GM12878 (cell line): ENCODE results near the gene BTK. TPM values are rescaled to one million over a fixed set of nuclear protein-coding genes. Genes with fewer than 3 reads are reported as not detected.

Experiments
- CBFB ChIP-seq: IDR thresholded peaks from 2 replicates; pipeline ENCODE4 v1.6.1; 2016; ENCODE audit warnings: antibody characterized with exemption, low read depth
- CHD2 ChIP-seq: IDR thresholded peaks from 2 replicates; pipeline ENCODE4 v1.6.1; 2011; ENCODE audit warnings: low read depth, low read length, improper control_type of control experiment, borderline replicate concordance
- CHD4 ChIP-seq: fragments of 200-600 bp; sonication (generic); IDR thresholded peaks from 2 replicates; pipeline ENCODE4 v1.6.1; 2016; ENCODE audit warnings: mild to moderate bottlenecking
- EED ChIP-seq: sonication (generic); IDR thresholded peaks from 2 replicates; pipeline ENCODE4 v1.6.1; 2016; ENCODE audit warnings: antibody characterized with exemption, low read depth
- FOXM1 ChIP-seq: IDR thresholded peaks from 2 replicates; pipeline ENCODE4 v1.6.1; 2012; ENCODE audit warnings: low read depth, mild to moderate bottlenecking, inconsistent platforms, low read length, moderate library complexity
- IKZF2 ChIP-seq, 2 experiments: fragments of 450-650 bp; IDR thresholded peaks; 2 replicates each; pipeline ENCODE4 v1.6.1; 2017; ENCODE audit warnings: mild to moderate bottlenecking in 2 of 2, moderate library complexity in 2 of 2
- MYC ChIP-seq: IDR thresholded peaks from 2 replicates; pipeline ENCODE4 v1.6.1; 2011; ENCODE audit warnings: mild to moderate bottlenecking, low read length, moderate library complexity, inconsistent platforms; ENCODE audit not compliant: insufficient read depth, insufficient replicate concordance, insufficient read length, severe bottlenecking
- NFIC ChIP-seq: IDR thresholded peaks from 2 replicates; pipeline ENCODE4 v1.6.1; 2012; ENCODE audit warnings: low read depth, mild to moderate bottlenecking, inconsistent platforms, low read length, moderate library complexity
- NFYB ChIP-seq: IDR thresholded peaks from 2 replicates; pipeline ENCODE4 v1.6.1; 2011; ENCODE audit warnings: low read depth, mild to moderate bottlenecking, low read length, improper control_type of control experiment, moderate library complexity; ENCODE audit not compliant: insufficient read depth
- NRF1 ChIP-seq: conservative IDR thresholded peaks from 2 replicates; pipeline ENCODE4 v1.6.1; 2011; ENCODE audit warnings: mild to moderate bottlenecking, low read depth, low read length, improper control_type of control experiment
- POLR2AphosphoS5 ChIP-seq: IDR thresholded peaks from 2 replicates; pipeline ENCODE4 v1.6.1; 2011; ENCODE audit warnings: mild to moderate bottlenecking, low read length, inconsistent platforms
- RAD21 ChIP-seq: IDR thresholded peaks from 2 replicates; pipeline ENCODE4 v1.6.1; 2011; ENCODE audit warnings: mild to moderate bottlenecking, low read depth, low read length, moderate library complexity; ENCODE audit not compliant: insufficient read depth
- STAT1 ChIP-seq: fragments of 450-650 bp; conservative IDR thresholded peaks from 2 replicates; pipeline ENCODE4 v1.6.1; 2014; ENCODE audit warnings: antibody characterized with exemption, mild to moderate bottlenecking
- TARDBP ChIP-seq: IDR thresholded peaks from 2 replicates; pipeline ENCODE4 v1.6.1; 2016; ENCODE audit warnings: borderline replicate concordance
- TCF7 ChIP-seq: IDR thresholded peaks from 2 replicates; pipeline ENCODE4 v1.6.1; 2014; ENCODE audit warnings: antibody characterized with exemption, borderline replicate concordance
- ZZZ3 ChIP-seq: IDR thresholded peaks from 2 replicates; pipeline ENCODE4 v1.6.1; 2011; ENCODE audit warnings: low read depth; ENCODE audit not compliant: control insufficient read depth, insufficient read length
- polyA plus RNA-seq, 11 experiments: library from polyadenylated mRNA; depleted of rRNA in 4 of 11; unstranded in 6 of 11; stranded (reverse) in 5 of 11; fragments of >200 nt; fragmentation: Nextera tagmentation in 4 of 11; fragmentation: Illumina TruSeq in 1 of 11; extraction: Ambion mirVana in 4 of 11; extraction: Trizol in 1 of 11; gene quantifications; 1 replicate in 1 of 11; 2 replicates in 10 of 11; pipeline versions ENCODE4 v1.2.1 to v1.2.3, GENCODE V29; 2011 to 2016; ENCODE audit warnings: inconsistent platforms in 2 of 11, missing spikeins in 2 of 11, low read depth in 1 of 11
- total RNA-seq, 4 experiments: library from RNA; depleted of rRNA in 3 of 4; stranded (reverse); fragments of >200 nt in 3 of 4; fragmentation: Illumina TruSeq in 1 of 4; extraction: Trizol in 1 of 4; gene quantifications; 2 replicates each; pipeline versions ENCODE4 v1.2.1 to v1.2.3, GENCODE V29; 2013 to 2021
- TF ChIP-seq, protein P1 (sequence below): fragments of 450-650 bp; IDR thresholded peaks from 2 replicates; pipeline ENCODE4 v1.6.1; 2016; ENCODE audit warnings: mild to moderate bottlenecking, moderate library complexity, borderline replicate concordance
- TF ChIP-seq, protein P2 (sequence below): IDR thresholded peaks from 2 replicates; pipeline ENCODE4 v1.6.1; 2012; ENCODE audit warnings: low read depth, low read length, improper control_type of control experiment
- TF ChIP-seq, protein P3 (sequence below): IDR thresholded peaks from 2 replicates; pipeline ENCODE4 v1.6.1; 2012; ENCODE audit warnings: low read length, inconsistent platforms
- TF ChIP-seq, protein P4 (sequence below): fragments of 450-650 bp; IDR thresholded peaks from 2 replicates; pipeline ENCODE4 v1.6.1; 2017; ENCODE audit warnings: mild to moderate bottlenecking

BTK gene
- total and polyA plus RNA-seq, 10 of the 15 experiments (the other 5 are each of a cell fraction or from before 2014, with no cell fraction given): 24.0 to 154 (median 88.9) TPM

DNA sequence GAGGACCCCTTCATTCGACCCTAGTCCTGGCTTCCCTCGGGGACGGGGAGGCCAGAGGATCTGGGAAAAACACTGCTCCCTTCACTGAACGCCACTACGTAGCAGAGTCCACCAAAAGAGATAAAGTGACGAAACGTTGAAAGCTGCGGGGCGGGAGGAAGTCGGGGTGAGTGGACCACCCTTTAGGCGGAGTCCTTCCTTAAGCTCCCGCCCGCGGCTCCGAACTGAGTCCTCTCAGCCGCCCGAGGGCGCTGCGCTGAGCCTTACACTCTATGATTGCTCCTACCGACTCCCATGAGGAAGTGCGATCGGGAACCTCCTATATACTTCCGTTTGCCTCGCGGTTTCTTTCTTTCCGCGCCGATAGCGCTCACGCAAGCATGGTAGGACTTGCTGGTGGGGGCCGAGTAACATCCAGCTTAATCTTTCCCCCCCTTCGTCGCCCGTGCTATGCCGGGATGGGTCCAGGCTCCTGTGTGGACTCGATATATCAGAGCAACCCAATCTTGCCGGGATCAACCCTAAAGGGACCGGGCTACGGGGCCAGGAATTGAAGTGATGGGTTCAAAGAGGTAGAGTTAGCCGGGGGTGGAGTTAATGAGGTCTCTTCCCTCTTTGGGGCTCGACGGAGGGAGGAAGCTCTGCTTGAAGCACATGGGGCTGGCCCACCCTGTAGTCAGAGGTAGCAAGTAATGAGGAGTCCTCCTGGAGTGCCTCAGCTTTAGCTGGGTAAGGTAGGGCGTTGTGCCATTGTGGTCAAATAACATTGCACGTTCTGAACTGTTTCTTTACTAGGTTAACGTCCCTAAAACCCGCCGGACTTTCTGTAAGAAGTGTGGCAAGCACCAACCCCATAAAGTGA, 4.9 kb upstream of the BTK start, which contains the start of gene RPL36A (continued):
- TF ChIP-seq, protein P1, sequence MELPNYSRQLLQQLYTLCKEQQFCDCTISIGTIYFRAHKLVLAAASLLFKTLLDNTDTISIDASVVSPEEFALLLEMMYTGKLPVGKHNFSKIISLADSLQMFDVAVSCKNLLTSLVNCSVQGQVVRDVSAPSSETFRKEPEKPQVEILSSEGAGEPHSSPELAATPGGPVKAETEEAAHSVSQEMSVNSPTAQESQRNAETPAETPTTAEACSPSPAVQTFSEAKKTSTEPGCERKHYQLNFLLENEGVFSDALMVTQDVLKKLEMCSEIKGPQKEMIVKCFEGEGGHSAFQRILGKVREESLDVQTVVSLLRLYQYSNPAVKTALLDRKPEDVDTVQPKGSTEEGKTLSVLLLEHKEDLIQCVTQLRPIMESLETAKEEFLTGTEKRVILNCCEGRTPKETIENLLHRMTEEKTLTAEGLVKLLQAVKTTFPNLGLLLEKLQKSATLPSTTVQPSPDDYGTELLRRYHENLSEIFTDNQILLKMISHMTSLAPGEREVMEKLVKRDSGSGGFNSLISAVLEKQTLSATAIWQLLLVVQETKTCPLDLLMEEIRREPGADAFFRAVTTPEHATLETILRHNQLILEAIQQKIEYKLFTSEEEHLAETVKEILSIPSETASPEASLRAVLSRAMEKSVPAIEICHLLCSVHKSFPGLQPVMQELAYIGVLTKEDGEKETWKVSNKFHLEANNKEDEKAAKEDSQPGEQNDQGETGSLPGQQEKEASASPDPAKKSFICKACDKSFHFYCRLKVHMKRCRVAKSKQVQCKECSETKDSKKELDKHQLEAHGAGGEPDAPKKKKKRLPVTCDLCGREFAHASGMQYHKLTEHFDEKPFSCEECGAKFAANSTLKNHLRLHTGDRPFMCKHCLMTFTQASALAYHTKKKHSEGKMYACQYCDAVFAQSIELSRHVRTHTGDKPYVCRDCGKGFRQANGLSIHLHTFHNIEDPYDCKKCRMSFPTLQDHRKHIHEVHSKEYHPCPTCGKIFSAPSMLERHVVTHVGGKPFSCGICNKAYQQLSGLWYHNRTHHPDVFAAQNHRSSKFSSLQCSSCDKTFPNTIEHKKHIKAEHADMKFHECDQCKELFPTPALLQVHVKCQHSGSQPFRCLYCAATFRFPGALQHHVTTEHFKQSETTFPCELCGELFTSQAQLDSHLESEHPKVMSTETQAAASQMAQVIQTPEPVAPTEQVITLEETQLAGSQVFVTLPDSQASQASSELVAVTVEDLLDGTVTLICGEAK: peak; percentile 76; the same call in 1 of the 2 replicates
- no peak for TF ChIP-seq RAD21
- TF ChIP-seq TCF7: no peak
- no peak for TF ChIP-seq ZZZ3
- TF ChIP-seq POLR2AphosphoS5: peak; percentile 99
- no peak for TF ChIP-seq TARDBP
- no peak for TF ChIP-seq STAT1
- TF ChIP-seq NRF1: no peak
- no peak for TF ChIP-seq CHD2
- TF ChIP-seq, protein P2, sequence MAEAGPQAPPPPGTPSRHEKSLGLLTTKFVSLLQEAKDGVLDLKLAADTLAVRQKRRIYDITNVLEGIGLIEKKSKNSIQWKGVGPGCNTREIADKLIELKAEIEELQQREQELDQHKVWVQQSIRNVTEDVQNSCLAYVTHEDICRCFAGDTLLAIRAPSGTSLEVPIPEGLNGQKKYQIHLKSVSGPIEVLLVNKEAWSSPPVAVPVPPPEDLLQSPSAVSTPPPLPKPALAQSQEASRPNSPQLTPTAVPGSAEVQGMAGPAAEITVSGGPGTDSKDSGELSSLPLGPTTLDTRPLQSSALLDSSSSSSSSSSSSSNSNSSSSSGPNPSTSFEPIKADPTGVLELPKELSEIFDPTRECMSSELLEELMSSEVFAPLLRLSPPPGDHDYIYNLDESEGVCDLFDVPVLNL: no peak
- no peak; the same call in 1 of the 2 replicates for TF ChIP-seq NFIC
- TF ChIP-seq NFYB: no peak
- TF ChIP-seq CHD4: no peak
- peak; percentile 92 for TF ChIP-seq CBFB
- TF ChIP-seq IKZF2 (IDR thresholded peaks at IDR 0.05): peak; percentile 73 to 80
- TF ChIP-seq, protein P3, sequence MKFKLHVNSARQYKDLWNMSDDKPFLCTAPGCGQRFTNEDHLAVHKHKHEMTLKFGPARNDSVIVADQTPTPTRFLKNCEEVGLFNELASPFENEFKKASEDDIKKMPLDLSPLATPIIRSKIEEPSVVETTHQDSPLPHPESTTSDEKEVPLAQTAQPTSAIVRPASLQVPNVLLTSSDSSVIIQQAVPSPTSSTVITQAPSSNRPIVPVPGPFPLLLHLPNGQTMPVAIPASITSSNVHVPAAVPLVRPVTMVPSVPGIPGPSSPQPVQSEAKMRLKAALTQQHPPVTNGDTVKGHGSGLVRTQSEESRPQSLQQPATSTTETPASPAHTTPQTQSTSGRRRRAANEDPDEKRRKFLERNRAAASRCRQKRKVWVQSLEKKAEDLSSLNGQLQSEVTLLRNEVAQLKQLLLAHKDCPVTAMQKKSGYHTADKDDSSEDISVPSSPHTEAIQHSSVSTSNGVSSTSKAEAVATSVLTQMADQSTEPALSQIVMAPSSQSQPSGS: peak; percentile 41; the same call in 1 of the 2 replicates
- no peak for TF ChIP-seq FOXM1
- TF ChIP-seq EED: peak; percentile 64
- TF ChIP-seq, protein P4, sequence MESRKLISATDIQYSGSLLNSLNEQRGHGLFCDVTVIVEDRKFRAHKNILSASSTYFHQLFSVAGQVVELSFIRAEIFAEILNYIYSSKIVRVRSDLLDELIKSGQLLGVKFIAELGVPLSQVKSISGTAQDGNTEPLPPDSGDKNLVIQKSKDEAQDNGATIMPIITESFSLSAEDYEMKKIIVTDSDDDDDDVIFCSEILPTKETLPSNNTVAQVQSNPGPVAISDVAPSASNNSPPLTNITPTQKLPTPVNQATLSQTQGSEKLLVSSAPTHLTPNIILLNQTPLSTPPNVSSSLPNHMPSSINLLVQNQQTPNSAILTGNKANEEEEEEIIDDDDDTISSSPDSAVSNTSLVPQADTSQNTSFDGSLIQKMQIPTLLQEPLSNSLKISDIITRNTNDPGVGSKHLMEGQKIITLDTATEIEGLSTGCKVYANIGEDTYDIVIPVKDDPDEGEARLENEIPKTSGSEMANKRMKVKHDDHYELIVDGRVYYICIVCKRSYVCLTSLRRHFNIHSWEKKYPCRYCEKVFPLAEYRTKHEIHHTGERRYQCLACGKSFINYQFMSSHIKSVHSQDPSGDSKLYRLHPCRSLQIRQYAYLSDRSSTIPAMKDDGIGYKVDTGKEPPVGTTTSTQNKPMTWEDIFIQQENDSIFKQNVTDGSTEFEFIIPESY: no peak
- TF ChIP-seq MYC: peak; percentile 78
